Measurements from ENCODE around the gene DYRK4.

DNA sequence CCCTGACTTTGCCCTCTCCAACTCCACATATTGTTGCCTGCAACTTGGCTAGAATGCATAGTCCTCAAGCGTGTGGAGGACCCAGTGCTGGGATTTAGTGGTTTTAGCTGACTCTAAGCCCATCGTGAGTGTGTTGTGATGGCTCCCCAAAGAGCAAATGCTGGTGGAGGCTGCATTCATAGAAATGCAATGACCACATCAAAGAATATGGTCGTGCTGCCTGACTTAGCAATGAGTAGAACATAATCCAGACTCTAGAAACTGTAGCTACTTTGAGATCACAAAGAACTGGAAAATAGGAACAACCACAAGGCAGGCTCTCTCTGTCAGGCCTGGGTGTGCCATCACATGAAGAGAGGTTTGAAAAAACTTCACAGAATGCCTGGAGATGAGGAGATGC is 1.3 kb downstream of the DYRK4 start:
- TF ChIP-seq RAD21 (IDR thresholded peaks at IDR 0.05 in 1 of 2, conservative IDR thresholded peaks at IDR 0.05 in 1 of 2; ENCODE audit: low read depth in 2 of 2, low read length in 2 of 2), result no peak
- TF ChIP-seq EZH2 (IDR thresholded peaks at IDR 0.05; ENCODE audit: low read depth, low read length, severe bottlenecking), result no peak
- no peak for TF ChIP-seq POLR2A (IDR thresholded peaks at IDR 0.05; ENCODE audit: control extremely low read depth in 1 of 2, low read depth in 2 of 2, low read length in 2 of 2)
- TF ChIP-seq, protein P1, sequence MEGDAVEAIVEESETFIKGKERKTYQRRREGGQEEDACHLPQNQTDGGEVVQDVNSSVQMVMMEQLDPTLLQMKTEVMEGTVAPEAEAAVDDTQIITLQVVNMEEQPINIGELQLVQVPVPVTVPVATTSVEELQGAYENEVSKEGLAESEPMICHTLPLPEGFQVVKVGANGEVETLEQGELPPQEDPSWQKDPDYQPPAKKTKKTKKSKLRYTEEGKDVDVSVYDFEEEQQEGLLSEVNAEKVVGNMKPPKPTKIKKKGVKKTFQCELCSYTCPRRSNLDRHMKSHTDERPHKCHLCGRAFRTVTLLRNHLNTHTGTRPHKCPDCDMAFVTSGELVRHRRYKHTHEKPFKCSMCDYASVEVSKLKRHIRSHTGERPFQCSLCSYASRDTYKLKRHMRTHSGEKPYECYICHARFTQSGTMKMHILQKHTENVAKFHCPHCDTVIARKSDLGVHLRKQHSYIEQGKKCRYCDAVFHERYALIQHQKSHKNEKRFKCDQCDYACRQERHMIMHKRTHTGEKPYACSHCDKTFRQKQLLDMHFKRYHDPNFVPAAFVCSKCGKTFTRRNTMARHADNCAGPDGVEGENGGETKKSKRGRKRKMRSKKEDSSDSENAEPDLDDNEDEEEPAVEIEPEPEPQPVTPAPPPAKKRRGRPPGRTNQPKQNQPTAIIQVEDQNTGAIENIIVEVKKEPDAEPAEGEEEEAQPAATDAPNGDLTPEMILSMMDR (IDR thresholded peaks at IDR 0.05; ENCODE audit: control extremely low read depth in 1 of 3, insufficient read depth in 1 of 3, low read depth in 1 of 3, low read length in 3 of 3), result no peak
- no peak for TF ChIP-seq HDAC2 (IDR thresholded peaks at IDR 0.05; ENCODE audit: borderline replicate concordance in 1 of 2, low read depth in 2 of 2, low read length in 2 of 2)
- no peak for TF ChIP-seq USF2 (IDR thresholded peaks at IDR 0.05; ENCODE audit: low read length)
- TF ChIP-seq EP300 (IDR thresholded peaks at IDR 0.05; ENCODE audit: borderline replicate concordance in 1 of 2, low read depth in 2 of 2, low read length in 2 of 2), result no peak
- no peak for TF ChIP-seq ATF3 (IDR thresholded peaks at IDR 0.05; ENCODE audit: insufficient read depth, low read depth, low read length)
- no peak for TF ChIP-seq TCF12 (IDR thresholded peaks at IDR 0.05; ENCODE audit: low read depth, low read length)
- TF ChIP-seq, protein P2, sequence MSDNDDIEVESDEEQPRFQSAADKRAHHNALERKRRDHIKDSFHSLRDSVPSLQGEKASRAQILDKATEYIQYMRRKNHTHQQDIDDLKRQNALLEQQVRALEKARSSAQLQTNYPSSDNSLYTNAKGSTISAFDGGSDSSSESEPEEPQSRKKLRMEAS (IDR thresholded peaks at IDR 0.05), result no peak
- TF ChIP-seq SP4 (IDR thresholded peaks at IDR 0.05; ENCODE audit: low read length), result no peak
- TF ChIP-seq POLR2AphosphoS5 (IDR thresholded peaks at IDR 0.05; ENCODE audit: low read depth, low read length), result no peak
- no peak for TF ChIP-seq EGR1 (IDR thresholded peaks at IDR 0.05; ENCODE audit: borderline replicate concordance, low read depth, low read length)

Measured in H1 (cell line).